ENCODE data around the gene ARF4. TPM values are rescaled to one million over a fixed set of nuclear protein-coding genes. Genes with fewer than 3 reads are reported as not detected.

Gene ARF4
- total and polyA plus RNA-seq, 4 donors, result 148 to 211 (median 161) TPM

DNA sequence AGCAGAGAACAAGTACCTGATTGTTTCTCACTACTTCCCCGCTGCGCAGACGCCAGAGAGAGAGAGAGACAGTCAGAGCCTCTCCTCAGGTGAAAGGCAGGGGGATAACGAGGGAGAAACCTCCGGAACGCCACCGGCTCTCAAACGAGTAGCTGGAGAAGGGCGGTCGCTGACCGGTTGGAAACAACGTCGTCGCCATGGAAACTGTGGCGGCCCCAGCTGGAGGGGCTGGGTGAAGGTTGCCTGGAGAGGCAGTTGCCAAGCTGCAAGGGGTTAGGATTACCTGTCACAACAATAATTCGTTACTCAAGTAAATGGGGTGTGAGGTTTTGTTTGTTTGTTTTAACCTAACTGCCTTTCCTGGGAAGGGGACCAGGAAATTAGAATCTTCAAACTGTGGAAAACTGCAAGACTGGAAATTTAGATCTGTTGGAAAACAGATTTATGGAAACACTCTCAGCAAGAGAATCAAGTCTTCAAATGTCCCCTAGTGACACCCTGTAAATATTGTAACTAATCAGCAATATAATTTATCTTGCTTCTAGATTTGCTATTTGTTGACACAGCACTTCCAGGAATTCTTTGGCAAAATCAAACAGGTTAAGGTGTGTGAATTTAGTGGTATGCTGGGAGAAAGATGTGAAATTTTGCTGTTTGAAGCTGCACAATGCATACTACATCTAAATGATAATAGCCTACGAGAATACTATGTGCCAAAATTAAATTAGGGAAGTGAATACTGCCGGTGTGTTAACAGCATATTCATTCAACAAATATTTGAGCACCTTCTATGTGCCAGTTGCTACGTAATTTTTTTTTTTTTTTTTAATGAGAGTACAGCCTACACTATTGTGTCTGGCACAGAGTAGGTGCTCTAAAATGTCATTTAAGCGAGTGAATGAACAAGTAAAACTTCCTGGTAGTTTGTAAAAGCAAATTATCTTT lies 52.7 kb downstream of the ARF4 start, which contains the start of gene DNAH12:
DNAH12 (minus strand) TSS at position 164 of the 945 bp plus-strand sequence. CDS start 1,474 bp downstream, outside the sequence.
- no peak within 1 kb of the TSS for H3K4me3 ChIP-seq (ENCODE audit: low read length in 2 of 2)
- no peak within 1 kb of the TSS for H3K27ac ChIP-seq (ENCODE audit: low read depth in 1 of 2, low read length in 2 of 2)
- H3K9me3 ChIP-seq (ENCODE audit: control insufficient read depth, low read length), result no peaks in the 10 kb centered on the region
- intact Hi-C loops (cut with DNase I), result no loop called here
- H3K27me3 ChIP-seq (ENCODE audit: control insufficient read depth in 1 of 2, insufficient read depth in 2 of 2, low read length in 1 of 2), result no peaks in the 10 kb centered on the region
- H3K4me1 ChIP-seq (ENCODE audit: control insufficient read depth in 1 of 2, insufficient read depth in 2 of 2, low read length in 2 of 2), result no peaks in the 10 kb centered on the region
- no peaks in the 10 kb centered on the region for H3K36me3 ChIP-seq (ENCODE audit: control insufficient read depth in 1 of 2, insufficient read depth in 2 of 2, low read length in 1 of 2)
- ATAC-seq (ENCODE audit: low FRiP score) (no peak), DNase-seq (peak in 1 of 2 donors; percentile 80)
- WGBS, 2 donors, result 3 to 5% methylated on average over 20 of the region's 20 CpGs

DNA sequence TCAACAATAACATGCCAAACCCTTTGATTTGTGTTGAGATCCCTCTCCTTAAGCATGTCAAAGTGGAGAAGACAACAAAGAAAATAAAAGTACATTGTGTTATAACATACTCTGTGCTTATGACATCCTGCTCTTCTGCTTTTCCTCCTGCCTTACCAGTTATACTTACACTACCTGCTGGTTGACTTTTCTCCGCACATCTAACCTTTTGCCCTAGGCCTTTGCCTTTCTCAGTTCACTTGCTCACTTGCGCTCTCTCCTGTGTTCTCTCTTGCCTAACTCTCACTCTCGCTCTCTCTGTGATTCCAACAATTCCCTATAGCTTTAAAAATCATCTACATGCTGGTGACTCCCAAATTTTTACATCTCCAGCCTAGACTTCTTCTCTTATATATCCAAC lies 58.7 kb downstream of the ARF4 start:
- ATAC-seq (ENCODE audit: low FRiP score) (no peak), DNase-seq (no peak)
- Histone ChIP-seq H3K4me3 (ENCODE audit: low read length in 2 of 2) (no peak overlapping the region), H3K27me3 (ENCODE audit: control insufficient read depth in 1 of 2, insufficient read depth in 2 of 2, low read length in 1 of 2) (no peaks in the 10 kb centered on the region), H3K4me1 (ENCODE audit: control insufficient read depth in 1 of 2, insufficient read depth in 2 of 2, low read length in 2 of 2) (no peaks in the 10 kb centered on the region), H3K27ac (ENCODE audit: low read depth in 1 of 2, low read length in 2 of 2) (no peak overlapping the region), H3K36me3 (ENCODE audit: control insufficient read depth in 1 of 2, insufficient read depth in 2 of 2, low read length in 1 of 2) (no peaks in the 10 kb centered on the region), H3K9me3 (ENCODE audit: control insufficient read depth, low read length) (no peaks in the 10 kb centered on the region)
- intact Hi-C loops (cut with DNase I), result no loop called here
- WGBS, 2 donors, result 94 to 95% methylated on average over 3 of the region's 3 CpGs

GRCh38 chr3:57530071-57530608 lies 67.0 kb downstream of the ARF4 start:
- Histone ChIP-seq H3K27ac (ENCODE audit: low read depth in 1 of 2, low read length in 2 of 2) (no peak overlapping the region), H3K9me3 (ENCODE audit: control insufficient read depth, low read length) (no peaks in the 10 kb centered on the region), H3K4me3 (ENCODE audit: low read length in 2 of 2) (no peak overlapping the region), H3K36me3 (ENCODE audit: control insufficient read depth in 1 of 2, insufficient read depth in 2 of 2, low read length in 1 of 2) (no peaks in the 10 kb centered on the region), H3K4me1 (ENCODE audit: control insufficient read depth in 1 of 2, insufficient read depth in 2 of 2, low read length in 2 of 2) (no peaks in the 10 kb centered on the region), H3K27me3 (ENCODE audit: control insufficient read depth in 1 of 2, insufficient read depth in 2 of 2, low read length in 1 of 2) (no peaks in the 10 kb centered on the region)
- no peak for ATAC-seq (ENCODE audit: low FRiP score)
- intact Hi-C loops (cut with DNase I), result no loop called here
- no peak for DNase-seq

Other genes starting within 250 kb of the ARF4 start
- under 1 TPM; 0.10 to 0.18 TPM for gene DNAH12, start 53.0 kb downstream of the ARF4 start, total RNA-seq
- gene DNAH12, start 53.0 kb downstream of the ARF4 start, polyA plus RNA-seq, result not detected
- 10 to 100 TPM; 14.8 to 15.4 TPM for gene PDE12, start 41.1 kb downstream of the ARF4 start, total RNA-seq
- gene PDE12, start 41.1 kb downstream of the ARF4 start, polyA plus RNA-seq, result 1 to 10 TPM; 3.1 TPM
- gene DENND6A, start 95.7 kb upstream of the ARF4 start, total RNA-seq, result 10 to 100 TPM; 38.6 to 41.0 TPM
- 10 to 100 TPM in 1 of 2 donors, 1 to 10 TPM in 1; 9.1 to 17.5 TPM for gene DENND6A, start 95.7 kb upstream of the ARF4 start, polyA plus RNA-seq
- 100 to 1,000 TPM; 195 to 546 TPM for gene SLMAP, start 159.0 kb upstream of the ARF4 start, total RNA-seq
- 100 to 1,000 TPM in 1 of 2 donors, 10 to 100 TPM in 1; 81.4 to 145 TPM for gene SLMAP, start 159.0 kb upstream of the ARF4 start, polyA plus RNA-seq

Measured in aorta (tissue), 5 donors.